Epithelial cell of proximal tubule (primary cell): ENCODE results near the gene CD69. TPM values are rescaled to one million over a fixed set of nuclear protein-coding genes. Genes with fewer than 3 reads are reported as not detected.

ENCODE experiments used
- DNase-seq: peaks from one replicate; pipeline ENCODE4 v3.0.0-alpha.2; 2011; ENCODE audit warnings: low read depth
- H3K4me3 ChIP-seq: 2 replicates; pipeline ENCODE4 v1.5.1; 2011; ENCODE audit warnings: low read depth, mild to moderate bottlenecking, low read length
- CTCF ChIP-seq: conservative IDR thresholded peaks from 2 replicates; pipeline ENCODE4 v1.5.1; 2012; ENCODE audit warnings: low read depth, mild to moderate bottlenecking, low read length
- total RNA-seq: library from RNA; depleted of rRNA; stranded (reverse); fragments of >200 nt; gene quantifications from 2 replicates; pipeline ENCODE4 v1.2.3, GENCODE V29; 2015

CD69 gene
- total RNA-seq, 1 donor from 2014 or later, result 0.12 TPM

GRCh38 chr12:9781360-9781759, 20.7 kb upstream of the CD69 start:
- no peak for TF ChIP-seq CTCF
- no peak for DNase-seq
- no peak overlapping the region for H3K4me3 ChIP-seq

DNA sequence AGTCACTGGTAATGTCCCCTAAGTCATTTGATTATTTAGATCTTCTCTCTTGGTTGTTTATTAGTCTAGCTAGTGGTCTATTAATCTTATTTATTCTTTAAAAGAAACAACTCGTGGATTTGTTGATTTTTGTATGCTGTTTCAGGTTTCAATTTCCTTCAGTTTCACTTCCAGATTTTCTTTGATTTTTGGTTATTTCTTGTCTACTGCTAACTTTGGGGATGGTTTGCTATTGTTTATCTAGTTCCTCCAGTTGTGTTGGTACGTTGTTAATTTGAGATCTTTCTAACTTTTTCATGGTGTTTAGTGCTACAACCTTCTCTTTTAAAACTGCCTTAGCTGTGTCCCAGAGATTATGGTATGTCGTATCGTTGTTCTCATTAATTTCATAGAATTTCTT, 18.5 kb upstream of the CD69 start:
- no peak for DNase-seq
- H3K4me3 ChIP-seq, result no peak overlapping the region
- no peak for TF ChIP-seq CTCF

DNA sequence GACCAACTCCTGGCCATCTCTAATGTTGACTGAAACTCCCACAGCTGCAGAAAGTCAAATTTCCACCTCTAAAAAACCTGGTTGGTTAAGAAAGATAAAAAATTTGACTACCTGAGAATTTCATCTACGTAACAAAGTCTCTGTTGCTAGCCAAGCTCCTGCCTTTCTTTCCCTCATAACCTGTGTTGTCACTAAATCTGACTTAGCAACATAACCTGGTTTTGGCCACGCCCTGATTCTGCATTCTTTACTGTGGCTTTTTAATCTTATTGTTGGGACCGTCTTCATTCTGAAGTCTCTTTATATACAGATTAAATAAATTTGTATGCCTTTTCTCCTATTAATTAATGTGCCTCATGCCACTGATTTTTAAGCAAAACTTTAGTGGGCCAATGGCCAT, 16.1 kb upstream of the CD69 start:
- DNase-seq, result no peak
- TF ChIP-seq CTCF, result no peak
- no peak overlapping the region for H3K4me3 ChIP-seq

DNA sequence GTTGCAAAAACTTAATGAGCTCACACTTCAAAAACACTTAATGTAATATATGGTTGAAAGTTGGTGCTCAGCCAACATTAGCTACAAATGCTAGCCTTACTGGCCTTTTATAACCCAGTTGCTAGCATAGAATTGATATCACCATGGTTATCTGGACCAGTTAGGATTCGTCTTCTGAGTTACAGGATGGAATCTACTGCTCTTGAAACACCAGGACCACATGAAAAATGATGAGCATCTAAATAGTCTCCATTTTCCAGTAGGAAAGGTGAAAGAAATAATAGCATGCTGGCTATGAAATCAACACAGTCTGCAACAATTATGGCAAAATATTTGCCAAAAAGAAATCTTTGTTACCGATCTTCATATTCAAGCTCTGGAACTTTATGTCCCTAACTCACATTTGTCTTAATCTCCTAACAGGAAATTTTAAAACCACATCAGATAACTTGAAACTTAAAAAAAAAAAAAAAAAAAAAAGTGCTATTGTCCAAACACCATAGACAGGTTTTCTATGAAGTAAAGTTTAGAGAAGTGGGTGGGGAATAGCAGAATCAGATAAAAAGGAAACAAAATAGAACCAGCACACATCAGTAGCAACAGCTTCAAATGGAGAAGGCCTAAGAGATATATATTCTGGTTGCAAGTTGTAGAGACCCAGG, 12.6 kb upstream of the CD69 start:
- DNase-seq, result no peak
- no peak for TF ChIP-seq CTCF
- H3K4me3 ChIP-seq, result no peak overlapping the region

- no peak for TF ChIP-seq CTCF
- no peak overlapping the region for H3K4me3 ChIP-seq
- no peak for DNase-seq
These were observed 2.3 kb upstream of the CD69 start for GRCh38 chr12:9763025-9763424.

- H3K4me3 ChIP-seq, result no peak overlapping the region
- no peak for DNase-seq
- no peak for TF ChIP-seq CTCF
These were observed 1.7 kb upstream of the CD69 start for GRCh38 chr12:9762369-9762768.

DNA sequence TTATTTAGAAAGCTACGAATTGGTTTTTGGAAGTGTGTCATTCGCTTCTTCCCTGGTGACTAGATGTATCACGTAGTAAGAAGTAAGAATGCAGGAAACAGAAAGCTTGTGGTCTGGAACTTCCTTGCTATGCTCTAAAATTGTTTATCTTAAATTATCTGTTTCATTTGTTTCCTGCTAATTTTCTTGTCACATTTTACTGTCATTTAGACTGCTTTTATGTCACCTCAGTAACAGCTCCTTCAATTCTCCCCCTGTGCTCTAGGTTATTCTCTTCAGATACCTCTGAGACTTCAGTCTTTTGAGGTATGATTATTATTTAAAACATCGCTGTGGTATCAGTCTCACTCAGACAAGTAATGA, 699 bp upstream of the CD69 start:
- no peak overlapping the region for H3K4me3 ChIP-seq
- no peak for DNase-seq
- TF ChIP-seq CTCF, result no peak
